ENCODE data around the gene FDPS. TPM values are rescaled to one million over a fixed set of nuclear protein-coding genes. Genes with fewer than 3 reads are reported as not detected.

FDPS gene
- total RNA-seq (2014; rRNA removed): 172 and 197 TPM in 2 replicates
- polyA plus RNA-seq (2012): 390 TPM

DNA sequence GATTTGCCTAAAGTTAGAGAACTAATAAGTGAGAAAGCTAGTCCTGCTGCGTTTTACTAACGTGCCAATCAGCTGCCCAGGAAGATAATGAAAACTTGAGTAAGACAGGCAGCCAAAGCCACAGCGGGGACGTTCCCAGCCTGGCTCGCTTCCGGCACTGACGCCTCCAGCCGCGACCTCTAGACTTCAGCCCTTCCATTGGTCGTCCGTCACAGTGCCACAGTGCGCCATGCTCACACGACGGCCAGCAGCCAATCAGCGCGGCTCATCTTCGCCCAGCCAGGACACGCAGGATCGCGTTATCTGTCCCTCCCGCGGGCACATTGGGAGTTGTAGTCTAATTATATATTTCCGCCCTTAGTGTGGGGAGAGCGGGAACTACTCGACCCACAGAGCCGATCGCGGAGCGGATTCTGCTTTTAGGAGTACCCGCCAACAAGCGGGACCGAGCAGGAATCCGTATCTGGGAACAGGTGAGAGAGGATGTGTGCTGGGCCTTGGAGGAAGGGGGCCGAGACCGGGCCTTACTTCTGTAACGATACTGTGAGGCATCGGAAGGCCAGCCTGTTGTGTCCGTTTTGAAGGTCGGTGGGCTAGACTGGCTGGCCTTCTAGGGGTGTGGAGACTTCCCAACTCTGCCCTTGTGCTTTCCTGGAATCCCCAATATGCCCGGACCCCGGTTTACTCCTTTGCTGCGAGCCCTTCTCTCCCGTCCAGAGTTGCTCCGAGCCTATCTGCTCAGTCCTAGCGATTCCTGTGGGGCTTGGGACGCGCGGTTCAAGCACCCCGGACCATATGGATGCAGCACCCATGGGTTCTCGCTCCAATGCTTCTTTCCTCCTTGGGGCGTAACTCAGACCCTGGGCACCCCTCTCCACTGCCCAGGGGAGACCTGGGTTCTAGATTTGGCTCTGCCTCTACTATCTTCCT is at the start of gene FDPS:
Gene FDPS, plus strand, starts transcription at position 374 of the 930 bp plus-strand sequence. CDS start 924 bp downstream, outside the sequence.
- DNase-seq (ENCODE audit: low read depth): peak; percentile 99

DNA sequence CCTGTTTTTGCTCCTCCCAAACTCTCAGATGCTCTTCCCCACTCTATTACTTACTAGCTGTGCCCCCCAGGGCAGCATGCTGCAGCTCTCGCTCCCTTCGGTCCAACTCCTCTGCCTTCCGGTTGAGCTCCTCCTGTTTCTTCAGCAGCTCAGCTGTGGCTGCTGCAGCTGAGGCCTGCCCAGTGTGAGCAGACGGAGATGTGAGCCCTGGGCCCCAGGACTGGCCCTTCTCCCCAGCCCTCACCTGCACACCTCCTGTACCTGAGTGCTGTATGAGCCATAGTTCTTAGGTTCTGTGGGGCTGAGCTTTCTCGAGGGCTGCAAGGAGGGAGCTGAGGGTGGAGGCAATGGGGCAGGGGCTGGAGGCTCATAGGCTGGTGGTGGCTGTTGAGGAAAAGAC is 48.4 kb upstream of the FDPS start:
- DNase-seq (ENCODE audit: low read depth): no peak

DNA sequence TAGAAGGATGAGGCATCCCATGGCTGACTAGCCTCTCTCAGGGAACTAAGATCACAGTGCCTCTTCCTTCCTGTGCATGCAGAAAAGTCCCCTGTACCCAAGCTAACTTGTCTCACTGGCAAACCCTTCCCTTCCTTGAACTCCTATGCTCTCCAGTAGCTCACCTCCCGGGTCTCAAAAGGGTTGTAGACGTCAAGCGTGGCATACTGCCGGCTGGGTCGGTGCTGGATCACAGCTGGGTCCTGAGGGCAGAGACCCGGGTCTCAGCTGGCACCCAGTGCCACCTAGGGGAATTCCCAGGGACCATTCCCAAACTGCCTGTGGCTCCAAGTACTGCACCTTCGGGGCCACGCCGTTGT is 47.2 kb upstream of the FDPS start:
- DNase-seq (ENCODE audit: low read depth): no peak

DNA sequence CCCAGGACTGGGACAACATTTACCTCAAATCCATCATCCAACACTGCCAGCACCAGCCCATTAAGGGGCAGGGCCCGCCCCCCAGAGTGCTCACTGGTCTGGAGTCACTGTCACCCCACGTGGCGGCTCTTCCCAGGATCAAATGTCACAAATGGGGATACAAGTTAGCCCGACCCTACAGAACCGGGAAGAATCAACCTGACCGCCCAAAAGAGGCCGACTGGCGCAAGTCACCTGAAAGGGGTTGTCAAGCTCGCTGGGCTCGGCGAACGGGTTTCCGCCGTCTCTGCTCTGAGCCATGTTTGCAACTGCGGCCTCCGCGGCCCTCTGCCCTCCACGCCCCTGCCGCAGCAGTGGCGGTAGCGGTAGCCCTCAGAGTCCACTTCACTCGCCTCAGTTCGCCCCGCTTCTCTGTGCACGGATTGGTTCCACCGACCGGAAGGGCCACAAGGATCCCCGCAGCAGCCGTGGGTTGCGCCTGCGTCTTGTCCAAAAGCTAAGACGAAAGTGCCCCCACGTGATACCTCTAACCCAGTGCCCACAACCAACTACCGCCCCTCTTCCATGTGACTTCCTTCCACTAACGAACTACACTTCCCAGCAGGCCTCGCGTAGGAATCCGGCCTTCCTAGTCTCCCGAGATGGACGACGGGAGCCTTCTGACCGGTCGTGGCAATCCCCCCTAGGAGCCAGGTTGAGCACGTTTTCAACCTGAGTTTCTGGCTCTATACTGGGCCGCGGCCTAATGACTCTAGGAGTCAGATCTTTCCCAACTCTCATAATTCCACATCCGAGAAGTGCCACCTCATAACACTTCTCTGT is 46.6 kb upstream of the FDPS start, which contains the start of gene SCAMP3:
Gene SCAMP3, minus strand, starts transcription at position 509 of the 822 bp plus-strand sequence. Its CDS starts 209 bp downstream, at position 300.
- DNase-seq (ENCODE audit: low read depth): peak; percentile 98

DNA sequence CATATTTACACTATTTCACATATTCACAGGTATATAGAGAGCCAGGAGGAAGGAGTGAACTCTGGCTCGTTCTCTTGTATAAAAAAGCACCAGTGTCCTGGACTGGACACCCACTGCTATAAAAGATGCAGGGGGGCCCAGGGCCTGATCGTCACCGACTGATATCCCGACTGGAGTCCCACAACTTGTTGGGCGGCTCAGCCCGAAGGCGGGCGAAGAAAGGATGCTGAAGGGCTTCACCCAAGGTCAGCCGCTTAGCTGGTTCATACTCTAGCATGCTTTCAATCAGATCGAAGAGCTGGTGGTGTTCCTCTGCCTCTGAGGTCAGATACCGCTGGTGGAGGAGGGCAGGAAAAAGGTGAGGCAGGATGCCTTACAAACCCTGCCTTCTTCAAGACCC is 45.6 kb upstream of the FDPS start:
- DNase-seq (ENCODE audit: low read depth): no peak

DNA sequence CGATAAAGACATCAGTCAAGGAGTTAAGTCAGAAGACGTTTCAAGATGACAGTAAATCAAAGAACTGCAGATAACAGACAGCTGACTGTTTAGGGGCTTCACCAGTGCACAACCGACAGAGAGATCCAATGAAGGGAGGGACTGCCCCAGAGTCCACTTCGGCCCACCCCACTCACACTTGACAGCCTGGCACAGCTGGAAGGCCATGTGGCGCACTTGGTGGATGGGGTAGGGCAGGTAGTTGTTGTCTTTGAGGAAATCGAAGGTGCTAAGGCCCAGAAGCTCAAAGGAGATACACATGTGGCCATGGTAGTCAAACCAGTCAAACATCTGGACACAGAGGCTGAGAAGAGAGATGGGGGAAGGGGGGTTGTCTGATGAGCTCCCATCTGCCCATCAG is 42.1 kb upstream of the FDPS start:
- no peak for DNase-seq (ENCODE audit: low read depth)

DNA sequence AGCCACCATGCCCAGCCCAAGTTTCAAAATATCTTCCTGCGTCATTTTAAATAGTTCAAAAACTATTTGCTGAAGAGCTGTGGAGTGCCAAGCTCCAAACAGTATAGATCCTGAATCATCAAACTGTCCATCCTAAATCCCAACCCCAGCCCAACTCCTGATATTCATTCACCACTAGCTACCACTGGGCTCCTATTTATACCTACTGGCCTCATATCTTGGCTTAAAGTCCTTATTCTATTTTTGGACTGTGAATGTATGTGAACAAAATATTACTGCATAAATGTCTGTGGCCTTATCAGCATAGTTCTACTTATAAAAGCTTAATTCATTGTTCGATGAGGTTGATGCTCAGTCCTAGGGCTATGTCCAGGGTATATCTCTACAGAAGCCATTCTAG is 41.3 kb upstream of the FDPS start:
- no peak for DNase-seq (ENCODE audit: low read depth)

DNA sequence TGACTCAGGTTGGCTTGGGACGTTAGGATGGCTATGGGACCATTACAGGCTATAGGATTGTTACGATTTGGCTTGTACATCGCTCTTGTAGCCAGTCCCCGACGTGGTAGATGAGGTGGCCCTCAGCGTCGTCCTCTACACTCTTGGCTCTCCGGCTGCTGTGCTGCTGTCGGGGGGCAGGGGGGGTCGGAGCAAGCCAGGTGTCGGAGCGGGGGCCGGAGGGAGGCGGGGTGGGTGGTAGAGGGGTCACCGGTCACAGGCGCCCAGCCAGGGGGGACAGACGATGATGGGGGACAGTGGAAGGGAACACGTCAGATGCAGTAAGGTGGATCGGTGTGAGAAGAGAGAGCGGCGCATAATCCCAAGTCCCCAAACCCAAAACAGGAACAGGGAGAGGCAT is 40.0 kb upstream of the FDPS start:
- no peak for DNase-seq (ENCODE audit: low read depth)

DNA sequence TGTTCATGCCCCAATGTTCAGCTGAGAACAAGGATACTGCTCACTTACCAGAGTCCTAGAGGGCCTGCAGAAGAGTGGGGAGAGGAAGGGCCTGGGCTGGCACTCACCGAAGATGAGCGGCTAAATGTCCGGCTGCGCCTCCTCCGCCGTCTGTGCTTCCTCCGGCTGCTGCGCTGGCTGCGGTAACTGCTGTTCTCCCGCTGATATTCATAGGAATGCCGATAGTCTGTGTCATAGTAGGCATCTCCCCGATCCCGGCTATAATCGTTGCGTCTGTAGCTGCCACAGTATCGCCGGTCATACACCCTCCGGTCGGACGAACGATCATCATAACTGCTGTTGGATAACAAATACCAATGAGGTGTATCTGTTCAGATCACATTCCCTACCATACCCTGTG is 39.3 kb upstream of the FDPS start:
- no peak for DNase-seq (ENCODE audit: low read depth)

DNA sequence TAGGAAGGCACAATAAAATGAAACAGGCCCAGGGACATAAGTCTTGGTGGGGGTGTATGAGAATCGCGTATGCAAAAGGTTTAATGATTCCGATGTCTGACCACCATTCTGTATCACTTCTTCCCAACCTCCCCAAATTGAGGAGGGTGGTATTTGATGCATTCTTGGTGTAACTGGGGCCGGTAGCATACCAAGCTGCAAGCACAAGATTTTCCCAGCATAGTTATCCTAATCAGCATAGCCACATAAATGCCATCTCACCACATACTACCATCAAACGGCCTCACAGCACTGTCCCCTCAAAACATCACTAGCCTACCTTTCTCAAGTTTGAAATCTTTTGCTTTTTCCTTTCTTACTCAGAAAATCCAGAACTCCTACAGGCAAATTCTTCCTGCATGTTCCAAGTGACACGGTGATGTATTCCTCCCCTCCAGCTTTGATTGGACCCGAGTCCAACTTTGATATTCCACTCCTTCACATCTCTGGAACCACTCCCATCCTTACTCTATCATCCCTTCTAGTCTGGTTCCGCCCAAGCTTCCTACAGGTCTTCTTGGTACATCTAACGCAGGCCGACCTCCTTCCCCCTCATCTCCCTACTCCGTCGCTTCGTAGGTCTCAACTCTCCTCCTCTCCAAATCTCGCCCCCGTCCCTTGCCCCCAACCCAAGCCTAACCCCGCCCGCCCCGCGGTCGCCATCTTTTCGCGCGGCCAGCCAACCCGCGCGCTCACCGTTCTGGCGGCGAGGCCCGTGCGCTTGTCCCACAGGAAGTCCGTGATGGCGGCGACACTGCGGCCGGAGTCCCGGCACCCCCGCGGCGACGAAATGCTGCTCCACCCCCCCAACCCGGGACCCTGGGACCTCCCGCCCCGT is 36.0 kb upstream of the FDPS start:
- DNase-seq (ENCODE audit: low read depth): peak; percentile 61

DNA sequence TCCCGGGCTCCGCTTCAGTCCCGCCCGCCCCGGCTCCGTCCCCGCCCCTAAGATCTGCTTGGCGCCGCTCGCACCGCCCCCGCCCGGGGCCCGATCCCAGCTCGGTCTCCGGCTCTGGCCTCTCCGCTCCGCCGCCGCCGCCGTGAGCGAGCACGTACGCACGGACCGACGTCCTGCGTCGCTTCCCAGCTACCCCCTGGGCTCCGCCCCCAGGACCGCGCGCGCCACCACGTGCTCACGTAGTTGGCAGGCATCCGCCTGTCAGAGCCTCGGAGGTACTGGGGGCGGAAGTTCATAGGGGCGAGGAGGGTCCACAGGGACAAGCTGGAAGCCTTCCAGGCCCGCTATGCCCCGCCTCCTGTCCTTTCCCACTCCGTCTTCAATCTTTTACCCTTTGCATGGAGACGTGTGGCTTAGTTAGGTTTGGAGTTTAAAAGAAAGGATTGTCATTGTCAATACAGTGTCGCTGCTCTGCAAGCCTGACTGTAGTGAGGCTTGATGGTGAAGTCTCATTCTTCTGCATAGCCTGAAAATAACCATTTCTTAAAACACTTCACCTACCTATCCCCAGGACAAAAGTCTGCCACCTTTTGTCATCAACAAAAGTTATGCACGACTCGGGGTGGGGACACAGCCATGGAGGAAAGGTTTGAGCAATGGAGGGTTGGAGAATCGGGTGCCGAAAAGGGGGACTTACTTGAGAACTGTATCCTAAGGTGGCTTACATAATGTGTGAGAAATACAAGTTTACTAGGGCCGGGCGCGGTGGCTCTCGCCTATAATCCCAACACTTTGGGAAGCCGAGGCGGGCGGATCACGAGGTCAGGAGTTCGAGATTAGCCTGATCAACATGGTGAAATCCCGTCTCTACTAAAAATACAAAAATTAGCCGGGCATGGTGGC is 35.1 kb upstream of the FDPS start, which contains the start of gene CLK2:
Gene CLK2, minus strand, starts transcription at position 162 of the 903 bp plus-strand sequence. CDS start 2,527 bp downstream, outside the sequence.
- DNase-seq (ENCODE audit: low read depth): peak; percentile 95

DNA sequence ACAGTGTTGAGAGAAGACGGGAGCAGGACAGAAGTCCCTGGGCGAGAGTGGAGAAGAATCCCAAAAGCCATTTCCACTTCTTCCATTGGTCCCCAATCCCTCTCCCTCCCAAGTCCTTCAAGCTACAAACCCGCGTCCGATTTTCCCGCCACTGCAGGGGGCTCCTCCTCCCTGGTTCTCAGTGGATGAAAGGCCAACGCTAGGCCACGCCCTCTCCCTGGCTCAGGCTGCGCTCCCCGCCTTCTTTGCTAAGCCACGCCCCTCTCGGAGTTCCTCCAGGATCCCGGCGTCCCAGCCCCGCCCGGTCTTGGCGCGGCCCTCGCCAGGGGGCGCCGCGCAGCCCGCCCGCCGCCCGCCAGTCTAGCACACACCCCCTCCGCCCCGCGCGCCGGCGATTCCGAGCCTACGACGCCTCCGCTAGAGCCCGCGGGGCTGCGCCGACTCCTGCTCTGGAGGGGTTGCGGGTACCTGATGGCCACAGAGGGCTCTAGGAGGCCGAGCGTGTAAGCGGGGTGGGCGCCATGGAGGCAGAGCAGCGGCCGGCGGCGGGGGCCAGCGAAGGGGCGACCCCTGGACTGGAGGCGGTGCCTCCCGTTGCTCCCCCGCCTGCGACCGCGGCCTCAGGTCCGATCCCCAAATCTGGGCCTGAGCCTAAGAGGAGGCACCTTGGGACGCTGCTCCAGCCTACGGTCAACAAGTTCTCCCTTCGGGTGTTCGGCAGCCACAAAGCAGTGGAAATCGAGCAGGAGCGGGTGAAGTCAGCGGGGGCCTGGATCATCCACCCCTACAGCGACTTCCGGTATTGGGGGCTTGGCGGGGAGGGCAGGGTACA is 31.4 kb upstream of the FDPS start, which contains the start of gene HCN3:
Gene HCN3, plus strand, starts transcription at position 394 of the 832 bp plus-strand sequence. Its CDS starts 128 bp downstream, at position 522.
- peak; percentile 93 for DNase-seq (ENCODE audit: low read depth)

DNA sequence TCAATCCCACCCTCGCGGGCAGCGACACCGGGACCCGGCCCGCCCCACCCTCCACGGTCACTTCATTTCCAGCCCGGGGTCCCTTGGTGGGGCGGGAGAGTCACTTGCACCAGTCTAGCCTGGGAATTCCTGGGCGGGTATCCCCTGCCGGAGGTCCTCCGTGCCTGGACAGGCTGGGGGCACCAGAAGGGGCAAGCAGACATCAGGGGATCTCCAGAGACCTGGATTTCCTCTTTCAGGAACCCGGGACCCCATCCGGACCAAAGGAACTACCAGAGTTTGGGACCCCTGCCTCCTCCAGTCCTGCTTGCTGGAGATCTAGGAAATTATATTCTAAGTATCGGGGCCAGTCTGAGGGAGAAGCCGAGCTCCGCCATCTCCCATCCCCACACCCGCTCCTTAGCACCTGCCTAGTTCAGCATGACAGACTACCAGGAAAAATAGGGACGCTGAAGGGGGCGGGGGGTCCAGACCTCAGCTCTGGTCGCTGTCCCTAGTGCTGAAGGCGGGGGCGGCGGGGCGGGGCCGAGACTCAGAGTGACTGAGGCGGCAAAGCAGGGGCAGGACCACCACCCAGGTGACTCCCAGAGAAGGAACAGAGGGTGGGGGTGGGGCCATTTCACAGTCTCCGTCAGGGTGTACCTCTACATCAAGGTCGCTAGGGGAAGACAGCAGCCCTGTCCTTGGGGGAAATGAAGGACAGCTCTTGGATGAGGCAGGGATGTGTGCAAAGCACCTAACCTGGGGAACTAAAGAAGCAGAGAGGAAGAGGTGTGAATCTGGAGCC is 30.6 kb upstream of the FDPS start:
- peak; percentile 35 for DNase-seq (ENCODE audit: low read depth)

DNA sequence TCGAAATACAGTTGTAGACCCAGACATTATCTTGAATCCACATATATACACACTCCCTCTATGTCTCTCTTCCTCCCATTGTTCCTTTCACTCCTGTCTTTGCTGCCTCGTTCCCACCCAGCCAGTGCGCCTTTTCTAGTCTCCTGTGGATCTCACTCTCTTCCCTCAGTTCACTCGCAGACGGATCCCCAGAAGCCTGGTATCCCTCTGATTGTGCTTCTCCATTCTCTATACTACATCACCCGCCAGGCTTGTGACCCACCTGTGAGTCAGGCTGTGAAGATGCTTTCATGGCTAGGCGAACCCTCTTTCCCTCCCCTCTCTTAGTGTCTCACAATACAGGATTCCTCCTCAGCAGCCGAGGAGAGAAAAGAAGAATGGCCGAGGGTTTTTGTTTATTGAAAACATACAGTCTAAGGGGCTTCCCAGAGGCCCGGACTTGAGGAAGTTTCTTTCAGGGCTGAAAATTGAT is 29.9 kb upstream of the FDPS start:
- DNase-seq (ENCODE audit: low read depth): no peak

DNA sequence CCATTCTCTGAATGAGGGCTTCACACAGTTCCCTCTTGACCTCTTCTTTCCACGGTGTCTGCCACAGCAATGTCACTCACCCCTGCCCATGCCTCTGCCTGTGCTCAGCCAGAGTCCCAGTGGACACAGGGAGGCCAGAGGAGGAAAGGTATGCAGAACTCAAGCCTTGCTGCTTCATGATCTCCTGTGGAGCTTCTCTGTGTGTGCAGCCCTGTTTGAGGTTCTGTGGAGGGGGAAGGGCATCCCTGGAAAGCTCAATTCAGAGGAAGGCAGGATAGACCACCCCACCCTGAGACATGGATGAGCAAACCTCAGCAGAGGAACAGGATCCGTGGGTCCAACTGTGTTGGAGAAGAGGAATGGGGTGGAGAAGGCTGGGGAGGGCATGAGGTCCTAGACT is 29.4 kb upstream of the FDPS start:
- DNase-seq (ENCODE audit: low read depth): no peak

DNA sequence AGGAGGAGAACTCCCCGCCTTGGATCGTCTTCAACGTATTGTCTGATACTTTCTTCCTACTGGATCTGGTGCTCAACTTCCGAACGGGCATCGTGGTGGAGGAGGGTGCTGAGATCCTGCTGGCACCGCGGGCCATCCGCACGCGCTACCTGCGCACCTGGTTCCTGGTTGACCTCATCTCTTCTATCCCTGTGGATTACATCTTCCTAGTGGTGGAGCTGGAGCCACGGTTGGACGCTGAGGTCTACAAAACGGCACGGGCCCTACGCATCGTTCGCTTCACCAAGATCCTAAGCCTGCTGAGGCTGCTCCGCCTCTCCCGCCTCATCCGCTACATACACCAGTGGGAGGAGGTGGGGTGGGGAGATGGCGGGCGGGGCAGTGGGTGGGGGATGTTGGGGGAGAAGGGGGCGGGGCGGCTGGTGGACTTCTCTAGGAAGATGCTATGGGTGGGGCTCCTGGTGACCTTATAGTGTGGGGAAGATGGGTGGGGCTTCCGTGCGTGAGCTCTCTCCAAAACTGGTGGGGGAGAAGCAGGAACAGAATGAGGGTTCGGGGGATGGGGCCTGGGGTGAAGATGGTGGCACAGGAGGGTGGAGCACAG is 26.1 kb upstream of the FDPS start:
- no peak for DNase-seq (ENCODE audit: low read depth)

DNA sequence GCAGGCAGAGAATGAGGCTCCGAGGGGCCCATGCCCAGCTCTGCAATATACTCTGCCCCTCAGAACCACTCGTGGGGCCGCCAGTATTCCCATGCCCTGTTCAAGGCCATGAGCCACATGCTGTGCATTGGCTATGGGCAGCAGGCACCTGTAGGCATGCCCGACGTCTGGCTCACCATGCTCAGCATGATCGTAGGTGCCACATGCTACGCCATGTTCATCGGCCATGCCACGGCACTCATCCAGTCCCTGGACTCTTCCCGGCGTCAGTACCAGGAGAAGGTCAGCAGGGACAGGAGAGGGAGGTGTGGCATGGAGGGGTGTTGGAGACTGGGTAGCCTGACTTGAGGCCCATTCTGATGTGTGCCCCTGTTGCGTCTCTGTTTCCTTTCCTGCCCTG is 24.2 kb upstream of the FDPS start:
- no peak for DNase-seq (ENCODE audit: low read depth)

DNA sequence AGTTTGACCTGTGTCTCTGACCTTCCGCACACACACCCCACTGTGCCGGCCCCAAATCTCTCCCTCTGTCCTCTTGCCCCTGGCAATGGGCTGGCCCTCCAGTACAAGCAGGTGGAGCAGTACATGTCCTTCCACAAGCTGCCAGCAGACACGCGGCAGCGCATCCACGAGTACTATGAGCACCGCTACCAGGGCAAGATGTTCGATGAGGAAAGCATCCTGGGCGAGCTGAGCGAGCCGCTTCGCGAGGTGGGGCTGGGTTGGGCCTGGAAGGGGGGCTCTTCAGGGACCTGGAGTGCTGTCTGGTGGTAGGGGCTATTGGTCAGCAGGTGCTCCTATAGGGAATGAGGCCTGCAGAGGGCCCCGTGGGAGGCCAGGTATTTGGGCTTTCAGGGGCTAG is 23.6 kb upstream of the FDPS start:
- no peak for DNase-seq (ENCODE audit: low read depth)

Measured in LHCN-M2 (cell line).